GM18511 (cell line): ENCODE results near the gene RMND1.
A peak's percentile ranks its signal among the peaks of the same experiment; 100 is the strongest.
"Not testable (repeated sequence)": the region's sequence is repeated elsewhere in the genome, so short reads cannot be mapped to it uniquely, and the experiment has no call there.

Source experiments
- ATAC-seq: cut with Tn5 transposase; IDR thresholded peaks from one replicate; pipeline ENCODE4 v1.9.1; 2021; ENCODE audit warnings: mild to moderate bottlenecking, moderate library complexity; ENCODE audit not compliant: unreplicated experiment

RMND1 gene

DNA sequence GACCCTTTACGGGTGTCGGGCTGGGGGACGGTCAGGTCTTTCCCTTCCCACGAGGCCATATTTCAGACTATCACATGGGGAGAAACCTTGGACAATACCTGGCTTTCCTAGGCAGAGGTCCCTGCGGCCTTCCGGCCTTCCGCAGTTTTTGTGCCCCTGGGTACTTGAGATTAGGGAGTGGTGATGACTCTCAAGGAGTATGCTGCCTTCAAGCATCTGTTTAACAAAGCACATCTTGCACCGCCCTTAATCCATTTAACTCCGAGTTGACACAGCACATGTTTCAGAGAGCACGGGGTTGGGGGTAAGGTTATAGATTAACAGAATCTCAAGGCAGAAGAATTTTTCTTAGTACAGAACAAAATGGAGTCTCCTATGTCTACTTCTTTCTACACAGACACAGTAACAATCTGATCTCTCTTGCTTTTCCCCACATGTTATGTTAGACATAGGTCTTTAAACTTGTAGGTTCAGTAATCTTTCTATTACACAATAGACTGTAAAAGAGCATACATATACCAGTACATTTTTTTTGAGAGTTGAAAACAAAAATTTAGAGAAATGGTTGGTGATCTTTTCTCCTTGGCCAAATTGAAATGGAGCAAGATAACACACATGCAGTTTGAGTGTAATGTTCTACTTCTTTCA is 3.9 kb upstream of the RMND1 start:
- ATAC-seq, result not testable (repeated sequence)

DNA sequence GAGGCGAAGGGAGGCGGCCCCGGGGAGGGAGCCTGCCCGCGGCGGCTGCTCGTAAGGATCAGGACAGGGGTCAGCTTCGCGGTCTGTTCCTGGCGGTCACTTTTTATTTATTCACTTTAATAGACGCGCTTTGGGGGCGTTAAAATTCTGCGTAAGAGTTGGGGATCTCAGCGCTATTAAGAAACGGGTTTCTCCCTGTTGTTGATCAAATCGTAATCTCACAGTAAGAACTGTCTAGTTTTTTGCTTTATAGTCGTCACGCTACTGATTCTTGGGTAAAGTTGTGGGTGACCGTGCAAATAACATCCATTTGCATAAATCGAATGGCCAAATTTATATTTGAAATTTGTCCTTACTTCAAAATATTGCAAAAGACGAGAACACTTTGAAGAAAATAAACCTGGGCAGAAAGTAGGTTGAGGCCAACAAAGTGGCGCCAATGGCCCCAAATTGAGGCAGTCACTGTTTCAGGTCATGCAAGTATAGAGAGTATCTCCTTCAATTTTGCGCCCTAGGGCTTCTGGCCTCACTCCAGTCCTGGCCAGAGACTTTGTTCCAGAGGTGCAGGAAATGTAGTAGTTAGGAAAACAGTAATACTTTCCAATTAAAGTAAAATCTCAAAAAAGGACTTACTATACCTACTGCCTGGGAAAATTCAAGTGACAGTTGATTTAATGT is 963 bp upstream of the RMND1 start:
- no peak for ATAC-seq

DNA sequence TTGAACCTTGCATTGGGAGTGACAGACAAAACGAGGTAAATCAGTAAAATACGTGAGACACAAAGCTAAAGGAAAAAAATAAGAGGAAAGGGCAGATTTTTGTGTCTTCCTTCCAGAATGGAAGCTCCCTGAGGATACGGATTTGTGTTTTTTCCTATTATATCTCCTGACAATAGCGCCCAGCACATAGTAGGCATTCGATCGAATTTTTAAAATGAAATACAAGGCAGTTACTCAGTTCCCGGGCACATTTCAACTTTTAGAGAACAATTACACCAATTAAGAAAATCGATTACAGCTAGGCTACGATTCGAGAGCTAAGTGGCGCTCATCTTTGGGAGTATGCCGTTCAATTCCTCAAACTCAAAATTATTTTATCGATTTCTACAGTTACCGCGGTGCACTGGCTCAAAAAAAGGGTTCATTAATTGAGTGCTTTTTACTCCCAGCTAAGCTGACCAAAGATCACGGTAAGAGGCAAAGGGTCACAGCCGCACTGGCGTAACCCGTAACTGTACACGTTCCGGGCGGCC is 443 bp downstream of the RMND1 start:
- peak; percentile 49 for ATAC-seq

DNA sequence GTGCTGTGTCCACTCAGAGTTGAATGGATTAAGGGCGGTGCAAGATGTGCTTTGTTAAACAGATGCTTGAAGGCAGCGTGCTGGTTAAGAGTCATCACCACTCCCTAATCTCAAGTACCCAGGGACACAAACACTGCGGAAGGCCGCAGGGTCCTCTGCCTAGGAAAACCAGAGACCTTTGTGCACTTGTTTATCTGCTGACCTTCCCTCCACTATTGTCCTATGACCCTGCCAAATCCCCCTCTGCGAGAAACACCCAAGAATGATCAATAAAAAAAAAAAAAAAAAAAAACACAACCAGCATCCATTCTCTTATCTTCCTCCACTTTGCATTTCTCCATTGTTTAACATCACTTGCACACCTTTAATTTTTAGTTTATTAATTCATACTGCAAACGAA is 998 bp downstream of the RMND1 start:
- ATAC-seq, result not testable (repeated sequence)

DNA sequence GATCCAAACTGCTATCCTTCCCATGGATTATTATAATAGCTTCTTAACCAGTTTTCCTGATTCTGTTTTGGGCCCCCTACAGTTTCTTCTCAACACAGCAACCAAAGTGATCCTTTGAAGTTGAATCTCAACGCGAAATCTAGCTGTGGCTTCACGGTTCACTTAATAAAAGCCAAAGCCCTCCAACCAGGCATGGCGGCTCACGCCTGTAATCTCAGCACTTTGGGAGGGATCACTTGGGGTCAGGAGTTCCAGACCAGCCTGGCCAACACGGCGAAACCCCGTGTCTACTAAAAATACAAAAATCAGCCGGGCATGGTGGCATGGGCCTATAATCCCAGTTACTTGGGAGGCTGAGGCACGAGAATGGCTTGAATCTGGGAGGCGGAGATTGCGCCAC is 3.3 kb downstream of the RMND1 start:
- ATAC-seq, result no peak

DNA sequence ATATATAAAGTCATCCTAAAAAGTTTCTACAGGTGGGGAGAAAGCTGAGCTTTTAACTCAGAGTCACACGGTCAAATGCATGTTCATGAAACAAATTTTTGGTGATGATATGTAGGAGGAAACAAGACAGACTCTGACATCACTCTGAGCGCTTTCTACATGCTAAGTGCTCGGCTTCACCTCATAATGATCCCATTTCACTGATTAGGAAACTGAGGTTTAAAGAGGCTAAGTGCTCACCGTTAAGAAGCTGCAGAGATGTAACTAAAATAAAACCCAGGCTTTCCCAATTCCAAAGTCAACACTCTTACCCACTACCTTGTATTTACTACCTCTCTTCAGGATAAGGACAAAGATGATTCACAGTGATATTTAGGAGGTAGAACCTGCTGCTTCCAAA is 4.7 kb downstream of the RMND1 start:
- ATAC-seq, result no peak

DNA sequence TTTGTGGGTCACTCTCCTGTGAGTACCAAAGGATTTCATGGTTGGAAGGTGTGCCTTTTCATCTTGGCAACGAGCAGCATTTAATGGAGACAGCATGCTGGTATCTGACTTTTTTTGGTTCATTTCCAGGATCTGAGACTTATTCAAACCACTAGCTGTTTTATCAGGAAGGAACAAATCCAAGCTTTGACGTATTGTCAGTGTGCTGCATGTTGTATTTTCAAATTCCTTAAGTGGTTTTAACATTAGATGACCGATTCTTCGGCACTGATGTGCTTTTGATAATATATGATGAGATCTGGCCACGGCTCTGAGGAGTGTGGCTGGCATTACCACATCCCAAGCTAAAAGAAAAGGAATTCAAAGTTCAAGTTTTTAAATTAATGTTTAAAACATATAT is 6.4 kb downstream of the RMND1 start:
- no peak for ATAC-seq

DNA sequence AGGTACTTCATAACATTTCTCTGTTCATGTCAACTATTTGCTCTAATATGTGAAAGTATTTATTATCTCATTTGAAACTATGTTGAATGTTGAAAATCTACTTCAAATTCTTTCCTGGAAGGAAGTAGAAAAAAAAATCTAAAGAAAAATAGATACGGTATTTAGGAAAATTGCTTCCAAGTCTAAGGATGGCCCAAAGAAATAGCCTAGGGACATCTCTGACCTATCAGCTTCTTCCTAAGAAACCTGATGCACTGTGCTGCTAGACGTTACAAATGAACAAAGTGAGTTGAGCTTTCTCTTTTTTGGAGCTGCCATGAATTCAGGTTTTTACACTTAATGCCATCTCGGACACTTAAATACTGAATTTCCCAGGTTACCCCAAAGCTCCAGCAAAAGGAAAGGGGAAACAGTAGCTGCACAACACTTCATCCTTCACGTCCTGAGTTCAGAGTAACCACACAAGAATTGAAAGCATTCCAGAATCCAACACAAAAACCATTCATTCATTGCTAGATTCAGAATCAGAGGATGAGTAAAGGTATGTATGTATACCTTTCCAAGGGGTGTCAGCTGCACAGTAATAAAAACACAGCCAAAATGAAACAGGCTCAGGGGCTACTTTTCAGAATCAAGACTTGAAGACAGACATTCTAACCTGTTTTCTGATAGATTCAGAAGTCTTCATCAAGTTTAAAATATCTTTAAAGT is 7.9 kb downstream of the RMND1 start:
- no peak for ATAC-seq

DNA sequence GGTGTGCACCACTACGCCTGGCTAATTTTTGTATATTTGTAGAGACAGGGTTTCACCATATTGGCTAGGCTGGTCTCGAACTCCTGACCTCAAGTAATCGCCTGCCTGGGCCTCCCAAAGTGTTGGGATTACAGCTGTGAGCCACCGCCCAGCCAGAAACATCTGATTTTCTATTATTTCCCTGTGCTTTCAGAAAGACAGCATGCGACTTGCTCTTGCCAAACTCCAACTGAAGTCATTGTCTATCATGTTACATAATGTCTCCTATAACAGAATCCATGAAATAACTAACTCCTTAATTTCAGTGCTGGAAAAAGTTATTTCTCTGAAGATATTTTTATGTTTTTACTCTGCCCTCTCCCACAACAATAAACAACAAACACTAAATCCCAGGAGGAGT is 8.5 kb downstream of the RMND1 start:
- no peak for ATAC-seq

DNA sequence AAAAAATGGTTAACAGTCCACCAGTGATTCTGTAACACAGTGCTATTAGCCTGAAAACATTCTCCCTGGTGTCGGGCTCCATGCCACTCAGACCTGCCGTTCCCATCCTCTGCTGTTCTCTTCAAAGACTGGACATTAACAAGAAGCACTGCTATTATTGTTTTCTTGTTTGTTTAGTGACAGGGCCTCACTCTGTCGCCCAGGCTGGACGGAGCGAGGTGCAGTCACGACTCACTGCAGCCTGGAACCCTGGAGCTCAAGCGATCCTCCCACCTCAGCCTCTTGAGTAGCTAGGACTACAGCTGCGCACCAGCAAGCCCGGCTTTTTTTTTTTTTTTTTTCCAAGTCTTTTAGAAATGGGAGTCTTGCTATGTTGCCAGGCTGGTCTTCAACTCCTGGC is 9.6 kb downstream of the RMND1 start:
- no peak for ATAC-seq

DNA sequence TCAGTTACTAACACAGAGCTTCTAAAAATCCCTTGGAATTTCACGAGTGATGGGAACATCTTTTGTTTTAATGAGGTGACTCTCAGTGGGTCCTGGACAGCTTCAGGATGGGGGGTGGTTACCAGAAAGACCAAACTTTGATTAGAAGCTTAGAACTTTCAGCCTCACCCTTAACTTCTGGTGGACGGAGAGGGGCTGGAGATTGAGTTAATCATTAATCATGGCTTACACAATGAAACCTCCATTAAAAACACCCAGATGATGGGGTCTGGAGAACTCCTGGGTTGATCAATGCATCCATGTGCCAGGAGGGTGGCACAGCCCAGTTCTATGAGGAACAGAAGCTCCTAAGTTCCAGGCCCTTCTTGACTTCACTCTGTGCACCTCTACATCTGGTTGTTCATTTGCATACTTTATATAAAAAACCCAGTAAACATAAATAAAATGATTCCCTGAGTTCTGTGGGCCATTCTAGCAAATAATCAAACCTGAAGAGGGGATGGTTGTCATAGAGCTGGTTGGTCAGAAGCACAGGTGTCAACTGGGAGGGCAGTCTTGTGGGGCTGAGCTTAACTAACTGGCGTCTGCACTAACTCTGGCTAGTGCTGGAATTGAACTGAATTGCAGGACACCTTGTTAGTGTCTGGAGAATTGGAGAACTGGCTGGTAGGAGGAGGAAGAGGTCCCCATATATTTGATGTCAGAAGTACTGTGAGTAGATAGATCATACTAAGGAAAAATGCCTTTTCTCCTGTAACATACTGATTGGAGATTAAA is 10.3 kb downstream of the RMND1 start:
- no peak for ATAC-seq

DNA sequence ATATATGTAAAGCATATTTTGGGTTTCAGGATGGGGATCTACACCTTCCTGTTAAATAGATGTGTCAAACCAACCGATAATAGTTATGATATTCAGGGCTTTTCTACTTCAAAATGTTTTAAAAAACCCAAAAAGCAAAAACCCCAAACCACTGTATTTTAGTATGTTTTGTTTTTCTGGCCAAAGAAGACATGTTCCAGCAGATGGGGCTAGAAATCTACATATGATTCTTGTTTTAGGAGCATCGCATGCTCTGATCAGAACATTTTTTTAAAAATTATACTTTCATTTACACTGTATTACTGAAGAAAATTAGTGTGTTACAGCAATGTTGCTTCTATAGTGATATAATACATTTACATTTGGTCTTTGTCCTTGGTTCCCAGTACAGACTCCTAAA is 11.0 kb downstream of the RMND1 start:
- peak; percentile 65 for ATAC-seq

DNA sequence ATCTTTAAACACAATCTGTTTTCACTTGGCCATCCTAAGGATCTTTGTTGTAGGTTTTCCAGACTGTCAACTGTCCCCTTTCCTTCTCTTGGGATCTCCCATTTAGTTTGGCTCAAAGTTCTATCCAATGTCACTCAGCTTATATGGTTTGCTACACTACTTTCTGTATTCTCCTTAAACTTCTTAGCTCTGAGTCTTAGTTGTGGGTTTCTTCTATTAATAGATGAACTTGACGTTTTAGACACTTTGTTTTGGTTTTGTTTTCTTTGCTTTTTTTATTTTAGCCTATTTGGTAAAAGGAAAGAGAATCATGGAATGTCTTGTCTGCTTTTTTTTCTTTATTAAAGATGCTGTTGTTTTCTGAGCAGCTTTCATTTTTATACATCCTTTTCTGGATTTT is 11.4 kb downstream of the RMND1 start:
- peak; percentile 60 for ATAC-seq

DNA sequence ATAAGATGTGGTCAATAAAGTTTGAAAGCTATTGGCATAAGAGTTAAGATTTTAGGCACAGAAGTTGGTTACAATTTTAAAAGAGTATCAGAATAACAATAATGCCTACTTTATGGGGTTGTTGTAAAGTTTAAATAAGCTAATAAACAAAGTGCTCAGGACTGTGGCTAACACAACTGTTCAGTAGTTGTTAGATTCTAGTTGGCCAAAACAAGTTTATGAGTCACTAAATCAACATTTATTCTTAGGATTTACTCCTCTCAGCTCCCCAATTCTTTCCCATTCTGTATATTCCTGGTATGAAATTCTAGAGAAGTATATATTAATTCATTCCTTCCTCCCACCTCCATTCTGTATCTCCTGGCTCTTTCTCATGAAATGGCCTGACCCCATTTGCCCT is 14.5 kb downstream of the RMND1 start:
- no peak for ATAC-seq

DNA sequence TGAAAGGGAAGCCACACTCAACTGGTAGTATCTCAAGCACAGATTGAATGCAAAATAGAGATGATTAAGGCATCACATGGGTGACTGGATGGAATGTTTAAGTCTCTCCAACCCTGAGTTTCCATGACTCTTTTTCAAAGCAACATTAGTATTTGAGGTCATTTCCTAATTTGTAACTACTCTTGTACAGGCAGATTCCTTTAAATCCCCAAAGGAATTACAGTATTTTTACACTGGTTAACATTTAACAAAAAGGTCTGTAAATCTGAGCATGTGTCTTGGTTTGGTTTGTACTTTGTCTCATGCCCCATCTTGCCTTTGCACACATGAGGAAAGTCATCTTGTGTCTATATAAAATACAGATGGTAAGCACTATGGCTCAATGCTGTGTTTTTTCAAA is 15.1 kb downstream of the RMND1 start:
- no peak for ATAC-seq

DNA sequence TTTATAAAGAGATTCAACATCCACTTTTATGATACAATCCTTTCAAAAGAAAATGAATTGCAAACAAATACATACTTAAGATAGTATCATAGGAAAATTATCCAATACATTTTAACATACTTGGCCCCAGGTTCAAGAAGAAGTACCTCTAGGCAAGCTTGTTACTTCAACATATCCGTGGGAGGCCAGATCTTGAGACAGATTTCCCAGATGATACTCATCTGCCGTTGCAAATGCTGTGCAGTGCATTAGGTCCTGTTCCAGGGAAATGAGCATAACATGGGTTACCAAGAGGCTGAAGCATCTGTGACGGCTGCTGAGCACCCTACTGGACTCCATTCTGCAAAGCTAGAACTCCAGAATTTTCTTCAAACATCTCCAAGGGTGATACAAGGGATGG is 15.6 kb downstream of the RMND1 start:
- ATAC-seq, result no peak

DNA sequence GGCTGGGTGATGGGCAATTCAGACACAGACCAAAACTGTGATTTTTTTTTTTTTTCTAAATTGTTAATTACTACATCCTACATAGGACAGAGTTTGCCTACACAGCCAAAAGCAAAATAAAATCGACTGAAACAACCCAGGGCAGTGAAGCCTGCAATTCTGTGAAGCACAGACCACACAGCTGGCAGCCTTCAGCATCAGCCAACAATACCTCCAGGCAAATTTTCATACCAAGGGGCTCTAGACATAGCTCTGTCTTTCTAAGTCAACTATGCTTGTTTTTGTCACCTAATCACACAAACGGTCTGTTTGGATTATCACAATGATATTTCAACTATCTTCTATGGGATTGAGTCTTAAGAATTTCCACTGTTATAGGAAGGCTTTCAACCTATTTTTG is 17.6 kb downstream of the RMND1 start:
- peak; percentile 66 for ATAC-seq

DNA sequence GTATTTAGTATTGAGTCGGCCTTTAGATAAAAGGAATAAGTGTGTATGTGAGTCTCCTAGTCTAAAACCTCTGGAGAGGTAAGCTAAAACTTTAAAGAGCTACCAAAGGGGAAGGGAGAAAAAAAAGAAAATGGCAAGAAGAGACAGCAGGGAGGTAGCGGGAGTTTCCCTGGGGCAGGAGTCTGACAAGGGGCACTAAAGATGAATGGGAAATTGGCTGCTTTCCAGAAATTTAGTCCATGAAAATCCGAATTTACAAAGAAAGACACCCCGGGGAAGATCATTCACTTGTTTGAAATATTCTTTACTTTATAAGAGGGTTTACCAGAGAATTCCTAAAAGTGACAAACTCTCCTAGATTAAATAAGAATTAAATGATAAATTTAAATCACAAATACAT is 19.3 kb downstream of the RMND1 start:
- ATAC-seq, result no peak

DNA sequence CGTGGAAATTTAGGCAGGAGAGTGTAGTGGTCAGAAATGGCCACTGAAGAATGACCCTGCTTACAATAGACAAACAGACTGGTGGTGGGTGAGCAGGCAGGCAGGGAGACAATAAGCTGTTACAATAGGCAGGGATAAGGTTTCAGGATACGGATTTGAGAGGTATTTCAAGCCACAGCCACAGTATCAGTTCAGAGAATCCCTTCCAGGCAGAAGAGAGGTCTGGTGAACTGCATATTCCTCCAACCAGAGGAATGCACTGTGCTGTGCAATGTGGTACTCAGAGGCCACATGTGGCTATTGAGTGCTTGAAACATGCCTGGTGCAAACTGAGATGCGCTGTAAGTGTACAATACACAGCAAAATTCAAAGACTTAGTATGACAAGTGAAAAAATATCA is 20.6 kb downstream of the RMND1 start:
- no peak for ATAC-seq

DNA sequence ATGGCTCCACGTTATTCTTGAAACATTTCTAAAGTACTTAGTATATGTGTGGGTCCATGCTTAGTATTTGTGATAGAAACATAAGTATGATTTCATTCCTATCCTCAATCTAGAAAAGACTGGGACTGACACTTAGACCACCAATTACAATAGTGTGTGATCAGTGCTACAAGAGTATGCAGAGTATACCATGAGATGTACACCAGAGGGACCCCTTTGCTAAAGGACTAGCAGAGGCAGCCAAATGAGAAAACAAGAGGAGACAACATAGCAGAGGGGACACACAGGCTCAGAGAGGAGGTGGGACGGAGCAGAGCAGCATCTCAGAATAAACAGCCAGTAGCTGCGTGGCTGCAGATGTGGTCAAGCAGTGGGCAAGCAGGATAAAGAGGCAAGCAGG is 21.0 kb downstream of the RMND1 start:
- ATAC-seq, result no peak

DNA sequence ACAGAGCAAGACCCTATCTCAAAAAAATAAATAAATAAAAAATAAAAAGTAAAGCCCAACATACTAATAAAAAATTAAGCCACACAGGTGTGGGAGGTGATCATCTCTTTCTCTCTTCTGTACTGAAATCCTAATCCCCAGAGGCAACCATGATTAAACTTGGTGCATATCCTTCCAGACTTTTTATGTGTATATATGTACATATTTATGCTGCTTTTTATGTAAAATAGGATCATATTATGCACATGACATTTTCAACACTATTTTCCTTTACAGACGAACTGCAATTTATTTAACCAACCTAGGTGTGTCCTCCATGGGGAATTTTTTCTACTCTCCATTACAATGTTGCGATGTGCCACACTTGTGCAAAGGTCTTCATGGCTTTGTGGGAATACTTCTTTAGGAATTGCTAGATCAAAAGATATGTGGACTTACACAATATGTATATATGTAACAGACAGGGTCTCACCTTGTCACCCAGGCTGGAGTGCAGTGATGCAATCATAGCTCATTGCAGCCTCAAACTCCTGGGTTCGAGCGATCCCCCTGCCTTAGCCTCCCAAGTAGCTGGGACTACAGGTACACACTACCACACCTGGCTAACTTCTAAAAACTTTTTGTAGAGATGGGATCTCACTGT is 23.7 kb downstream of the RMND1 start:
- ATAC-seq, result no peak
